ENCODE data around the gene TXNDC11. TPM values are rescaled to one million over a fixed set of nuclear protein-coding genes. Genes with fewer than 3 reads are reported as not detected.

The TXNDC11 gene
- total RNA-seq, 3 donors from 2014 or later: 34.3 to 39.0 (median 35.5) TPM

DNA sequence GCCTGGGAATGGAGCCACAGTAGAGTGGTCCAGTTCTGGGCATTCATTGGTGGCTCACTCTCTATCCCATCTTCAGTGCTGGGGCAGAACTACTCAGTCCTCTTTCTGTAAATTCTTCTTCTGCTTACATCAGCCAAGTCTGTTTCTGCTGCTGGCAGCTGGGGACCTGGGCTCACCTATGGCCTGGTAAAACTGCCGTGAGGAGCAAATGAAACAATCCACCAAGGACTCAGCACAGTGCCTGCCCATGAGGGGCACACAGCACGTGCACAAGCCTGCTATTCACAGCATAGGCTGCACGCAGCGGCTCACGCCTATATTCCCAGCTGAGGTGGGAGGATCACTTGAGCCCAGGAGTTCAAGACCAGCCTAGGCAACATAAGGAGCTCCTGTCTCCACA is 105.3 kb downstream of the TXNDC11 start:
- H3K36me3 Mint-ChIP-seq (ENCODE audit: insufficient read depth): no peaks in the 10 kb centered on the region
- no peaks in the 10 kb centered on the region for H3K9me3 Mint-ChIP-seq
- DNase-seq: no peak
- peaks cover 21% of the 10 kb centered on the region for H3K4me1 Mint-ChIP-seq (ENCODE audit: low read depth)
- H3K27me3 Mint-ChIP-seq (ENCODE audit: low read depth): no peaks in the 10 kb centered on the region
- ATAC-seq: no peak
- H3K4me3 Mint-ChIP-seq: no peak overlapping the region

- ATAC-seq (no peak), DNase-seq (no peak)
- no peaks in the 10 kb centered on the region for H3K27me3 Mint-ChIP-seq (ENCODE audit: low read depth)
- peaks cover 20% of the 10 kb centered on the region for H3K4me1 Mint-ChIP-seq (ENCODE audit: low read depth)
- H3K9me3 Mint-ChIP-seq: no peaks in the 10 kb centered on the region
- H3K36me3 Mint-ChIP-seq (ENCODE audit: insufficient read depth): no peaks in the 10 kb centered on the region
- no peak overlapping the region for H3K4me3 Mint-ChIP-seq
Observed at GRCh38 chr16:11636172-11636721, 106.4 kb downstream of the TXNDC11 start.

- DNase-seq (no peak), ATAC-seq (no peak)
- no peak overlapping the region for H3K4me3 Mint-ChIP-seq
- H3K4me1 Mint-ChIP-seq (ENCODE audit: low read depth): peaks cover 17% of the 10 kb centered on the region
- H3K9me3 Mint-ChIP-seq: no peaks in the 10 kb centered on the region
- H3K36me3 Mint-ChIP-seq (ENCODE audit: insufficient read depth): no peaks in the 10 kb centered on the region
- no peaks in the 10 kb centered on the region for H3K27me3 Mint-ChIP-seq (ENCODE audit: low read depth)
Observed at GRCh38 chr16:11635679-11636171, 106.9 kb downstream of the TXNDC11 start.

- no peaks in the 10 kb centered on the region for H3K9me3 Mint-ChIP-seq
- H3K4me3 Mint-ChIP-seq: no peak overlapping the region
- ATAC-seq: no peak
- no peaks in the 10 kb centered on the region for H3K27me3 Mint-ChIP-seq (ENCODE audit: low read depth)
- H3K36me3 Mint-ChIP-seq (ENCODE audit: insufficient read depth): no peaks in the 10 kb centered on the region
- no peak for DNase-seq
- peaks cover 16% of the 10 kb centered on the region for H3K4me1 Mint-ChIP-seq (ENCODE audit: low read depth)
Observed at GRCh38 chr16:11635113-11635652, 107.5 kb downstream of the TXNDC11 start.

DNA sequence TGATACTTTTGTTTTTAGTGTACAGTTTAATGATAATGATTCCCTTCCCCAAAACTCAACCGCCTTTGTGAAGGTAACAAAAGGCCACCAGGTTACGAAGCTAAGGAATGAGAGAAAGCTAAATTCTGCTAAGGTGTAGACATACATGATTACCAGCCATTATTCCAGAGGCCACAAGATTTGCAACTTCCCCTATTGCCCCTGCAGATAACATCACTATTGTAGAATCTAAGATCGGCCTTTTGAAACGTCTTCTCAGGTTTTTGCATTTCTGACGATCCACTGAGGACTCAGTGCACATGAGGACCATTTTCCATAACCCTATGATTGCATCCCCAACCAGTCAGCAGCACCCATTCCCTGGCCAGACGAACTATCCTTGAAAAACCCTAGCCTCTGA is 108.3 kb downstream of the TXNDC11 start:
- no peaks in the 10 kb centered on the region for H3K27me3 Mint-ChIP-seq (ENCODE audit: low read depth)
- ATAC-seq (no peak), DNase-seq (no peak)
- H3K4me1 Mint-ChIP-seq (ENCODE audit: low read depth): peaks cover 21% of the 10 kb centered on the region
- H3K9me3 Mint-ChIP-seq: no peaks in the 10 kb centered on the region
- H3K36me3 Mint-ChIP-seq (ENCODE audit: insufficient read depth): no peaks in the 10 kb centered on the region
- no peak overlapping the region for H3K4me3 Mint-ChIP-seq

DNA sequence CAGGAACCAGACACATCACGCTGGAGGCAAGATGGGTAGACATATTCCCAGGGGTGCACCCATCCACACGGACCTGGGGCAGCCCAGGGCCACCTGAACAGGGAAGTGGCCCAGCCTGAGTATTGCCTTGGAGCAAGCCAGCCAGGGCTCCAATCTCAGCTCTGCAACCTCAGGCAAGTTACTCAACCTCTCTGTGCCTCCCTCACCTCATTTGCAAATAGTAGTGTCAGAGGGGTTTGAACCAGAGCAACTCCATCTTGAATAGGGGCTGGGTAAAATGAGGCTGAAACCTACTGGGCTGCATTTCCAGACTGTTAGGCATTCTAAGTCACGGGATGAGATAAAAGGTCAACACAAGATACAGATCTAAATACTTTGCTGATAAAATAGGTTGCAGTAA is 109.5 kb downstream of the TXNDC11 start:
- DNase-seq (no peak), ATAC-seq (no peak)
- no peak overlapping the region for H3K4me3 Mint-ChIP-seq
- H3K4me1 Mint-ChIP-seq (ENCODE audit: low read depth): peaks cover 27% of the 10 kb centered on the region
- no peaks in the 10 kb centered on the region for H3K9me3 Mint-ChIP-seq
- no peaks in the 10 kb centered on the region for H3K27me3 Mint-ChIP-seq (ENCODE audit: low read depth)
- no peaks in the 10 kb centered on the region for H3K36me3 Mint-ChIP-seq (ENCODE audit: insufficient read depth)

GRCh38 chr16:11632455-11632939 is 110.2 kb downstream of the TXNDC11 start:
- Mint-ChIP-seq H3K9me3 (no peaks in the 10 kb centered on the region), H3K4me3 (no peak overlapping the region), H3K36me3 (ENCODE audit: insufficient read depth) (no peaks in the 10 kb centered on the region), H3K27me3 (ENCODE audit: low read depth) (no peaks in the 10 kb centered on the region), H3K4me1 (ENCODE audit: low read depth) (peaks cover 29% of the 10 kb centered on the region)
- ATAC-seq (no peak), DNase-seq (no peak)

GRCh38 chr16:11631214-11631613 is 111.4 kb downstream of the TXNDC11 start:
- ATAC-seq (no peak), DNase-seq (no peak)
- no peaks in the 10 kb centered on the region for H3K27me3 Mint-ChIP-seq (ENCODE audit: low read depth)
- peaks cover 29% of the 10 kb centered on the region for H3K4me1 Mint-ChIP-seq (ENCODE audit: low read depth)
- H3K36me3 Mint-ChIP-seq (ENCODE audit: insufficient read depth): no peaks in the 10 kb centered on the region
- no peak overlapping the region for H3K4me3 Mint-ChIP-seq
- no peaks in the 10 kb centered on the region for H3K9me3 Mint-ChIP-seq

- Mint-ChIP-seq H3K4me1 (ENCODE audit: low read depth) (peaks cover 31% of the 10 kb centered on the region), H3K4me3 (no peak overlapping the region), H3K36me3 (ENCODE audit: insufficient read depth) (no peaks in the 10 kb centered on the region), H3K27me3 (ENCODE audit: low read depth) (no peaks in the 10 kb centered on the region), H3K9me3 (no peaks in the 10 kb centered on the region)
- ATAC-seq: no peak
- DNase-seq: no peak
Observed at GRCh38 chr16:11630768-11631056, 111.9 kb downstream of the TXNDC11 start.

DNA sequence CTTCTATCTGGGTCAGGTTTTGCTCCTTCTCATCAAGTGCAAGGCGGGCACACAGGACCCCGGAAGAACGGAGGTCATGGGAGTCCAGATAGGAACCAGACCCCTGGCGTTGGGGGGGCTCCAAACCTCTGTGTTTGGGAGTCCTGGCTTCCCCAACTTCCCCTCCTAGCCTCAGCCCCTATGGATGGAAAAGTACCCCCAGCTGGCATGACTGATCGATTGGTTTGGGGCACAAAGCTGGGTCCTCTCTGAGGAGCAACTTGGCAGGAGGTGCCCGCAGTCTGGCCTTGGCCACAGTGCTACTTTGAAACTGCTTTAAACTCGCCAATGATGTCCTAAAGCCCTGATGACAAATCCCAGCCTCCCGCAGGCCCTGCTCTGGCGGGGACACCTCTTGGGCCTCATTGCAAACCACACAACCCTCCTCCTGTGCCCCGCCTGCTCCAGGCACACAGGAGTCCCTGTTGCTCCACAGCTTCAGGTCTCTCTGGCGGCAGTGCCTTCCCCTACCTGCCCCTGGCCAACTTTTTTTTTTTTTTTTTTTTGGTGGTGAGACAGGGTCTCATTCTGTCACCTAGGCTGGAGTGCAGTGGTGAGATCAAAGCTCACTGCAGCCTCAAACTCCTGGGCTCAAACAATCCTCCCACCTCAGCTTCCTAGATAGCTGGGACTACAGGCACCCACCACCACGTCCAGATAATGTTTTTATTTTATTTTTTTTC is 112.5 kb downstream of the TXNDC11 start:
- H3K4me3 Mint-ChIP-seq: no peak overlapping the region

More for the DNA sequence above, 112.5 kb downstream of the TXNDC11 start:
- Mint-ChIP-seq H3K9me3 (no peaks in the 10 kb centered on the region), H3K36me3 (ENCODE audit: insufficient read depth) (no peaks in the 10 kb centered on the region), H3K27me3 (ENCODE audit: low read depth) (no peaks in the 10 kb centered on the region), H3K4me1 (ENCODE audit: low read depth) (peaks cover 36% of the 10 kb centered on the region)
- DNase-seq (no peak), ATAC-seq (peak in 1 of 2 donors; percentile 11)

Other genes starting within 250 kb of the TXNDC11 start
- gene LITAF, start 155.9 kb downstream of the TXNDC11 start, total RNA-seq: 100 to 1,000 TPM in 2 of 3 donors, 10 to 100 TPM in 1; 68.4 to 127 (median 103) TPM
- 1 to 10 TPM; 6.5 to 8.3 (median 7.6) TPM for gene SNN, start 74.4 kb downstream of the TXNDC11 start, total RNA-seq
- gene ZC3H7A, start 54.4 kb upstream of the TXNDC11 start, total RNA-seq: 10 to 100 TPM; 33.3 to 39.7 (median 38.4) TPM
- 100 to 1,000 TPM; 464 to 500 (median 484) TPM for gene RSL1D1, start 108.7 kb upstream of the TXNDC11 start, total RNA-seq
- gene GSPT1, start 173.1 kb upstream of the TXNDC11 start, total RNA-seq: 100 to 1,000 TPM; 266 to 281 (median 276) TPM
- 10 to 100 TPM in 1 of 3 donors, 1 to 10 TPM in 2; 4.3 to 11.7 (median 6.2) TPM for gene NPIPB2, start 199.2 kb upstream of the TXNDC11 start, total RNA-seq
- gene TNFRSF17, start 222.4 kb upstream of the TXNDC11 start, total RNA-seq: not detected
- 10 to 100 TPM in 1 of 3 donors, 1 to 10 TPM in 2; 8.3 to 10.6 (median 9.8) TPM for gene SNX29, start 233.9 kb upstream of the TXNDC11 start, total RNA-seq